K562 (cell line): ENCODE data around the gene CORO2A. TPM values are rescaled to one million over a fixed set of nuclear protein-coding genes. Genes with fewer than 3 reads are reported as not detected.

ENCODE experiments used
- ATAC-seq: fragments of 200-7000 bp; cut with Tn5 transposase; 3 replicates; pipeline ENCODE4 v1.9.1; 2020; ENCODE audit warnings: moderate library complexity
- BruUV-seq: library from RNA; stranded (reverse); fragments of 400-500 nt; replicated peaks from 2 replicates; lab custom pipeline; 2021; lab: Mats Ljungman, UMichigan
- CTCF ChIA-PET: fragments of 300-600 bp; formaldehyde crosslinking; extraction: SDS; loops from one replicate; lab custom pipeline; 2021; ENCODE audit warnings: low intra/inter-chr PET ratio; lab: Yijun Ruan, JAX
- POLR2A ChIA-PET: fragments of 300-600, 350-650 bp; sonication (Branson Sonifier 250); formaldehyde crosslinking; extraction: SDS; loops from one replicate; lab custom pipeline; 2021; ENCODE audit warnings: antibody characterized with exemption, inconsistent platforms; lab: Yijun Ruan, JAX
- DNase-seq, 4 experiments: peaks; one replicate each; pipeline versions ENCODE4 v3.0.0 to v3.0.0-alpha.2; 2011 to 2018; ENCODE audit warnings: low spot score in 3 of 4, mixed read lengths in 3 of 4; ENCODE audit errors: extremely low read depth in 1 of 4
- FAIRE-seq: peaks from 2 replicates; lab custom pipeline; 2011; peaks lifted over from hg19 to GRCh38; lab: Jason Lieb, UNC
- H2AFZ ChIP-seq: 2 replicates; pipeline ENCODE4 v1.6.0; 2011; ENCODE audit warnings: low read depth, low read length, control low read depth, inconsistent platforms
- H3K27ac ChIP-seq: fragments of 200-600 bp; 3 replicates; pipeline ENCODE4 v1.8.0; 2011; ENCODE audit warnings: low read depth, mild to moderate bottlenecking, control low read depth, inconsistent platforms, low read length, moderate library complexity, mixed read lengths; ENCODE audit errors: extremely low read depth
- H3K27me3 ChIP-seq, 2 experiments: fragments of 300-600 bp in 1 of 2; 2 replicates in 1 of 2; 3 replicates in 1 of 2; pipeline versions ENCODE4 v1.6.0 to v1.8.0; 2011; ENCODE audit warnings: inconsistent platforms in 2 of 2, low read length in 2 of 2, mild to moderate bottlenecking in 1 of 2, mixed read lengths in 1 of 2, moderate library complexity in 1 of 2; ENCODE audit not compliant: control insufficient read depth in 2 of 2, insufficient read depth in 2 of 2
- H3K36me3 ChIP-seq: fragments of 300-600 bp; 3 replicates; pipeline ENCODE4 v1.8.0; 2011; ENCODE audit warnings: mild to moderate bottlenecking, low read length, inconsistent platforms; ENCODE audit not compliant: control insufficient read depth, insufficient read depth
- H3K4me1 ChIP-seq, 2 experiments: fragments of 200-600 bp in 1 of 2; replicated peaks in 1 of 2; 2 replicates in 1 of 2; 3 replicates in 1 of 2; pipeline versions ENCODE4 v1.5.1 to v1.8.0; 2011; ENCODE audit warnings: inconsistent platforms in 2 of 2, low read length in 2 of 2, mild to moderate bottlenecking in 1 of 2, mixed read lengths in 1 of 2, moderate library complexity in 1 of 2; ENCODE audit not compliant: control insufficient read depth in 2 of 2, insufficient read depth in 2 of 2
- H3K4me2 ChIP-seq: 2 replicates; pipeline ENCODE4 v1.6.1; 2011; ENCODE audit warnings: low read length, control low read depth, inconsistent platforms, mixed read lengths; ENCODE audit not compliant: insufficient read depth
- H3K4me3 ChIP-seq: fragments of 200-600 bp; sonication (generic), shearing (Covaris generic); 2 replicates; pipeline ENCODE4 v1.5.1; 2016; ENCODE audit warnings: control low read depth, inconsistent platforms
- H3K79me2 ChIP-seq: fragments of 200-600 bp; 3 replicates; pipeline ENCODE4 v1.8.0; 2011; ENCODE audit warnings: low read length, inconsistent platforms; ENCODE audit not compliant: control insufficient read depth, insufficient read depth
- H3K9ac ChIP-seq, 2 experiments: 2 replicates each; pipeline versions ENCODE4 v1.6.0 to v1.6.1; 2011; ENCODE audit warnings: low read depth in 2 of 2, low read length in 2 of 2, control low read depth in 1 of 2, inconsistent platforms in 1 of 2, mild to moderate bottlenecking in 1 of 2, mixed read lengths in 1 of 2; ENCODE audit not compliant: insufficient read depth in 1 of 2
- H3K9me1 ChIP-seq: one replicate; pipeline ENCODE4 v1.6.0; 2011; ENCODE audit warnings: inconsistent platforms, mild to moderate bottlenecking, low read length, moderate library complexity; ENCODE audit not compliant: control insufficient read depth, insufficient read depth
- H3K9me3 ChIP-seq: replicated peaks from 2 replicates; pipeline ENCODE4 v1.5.1; 2011; ENCODE audit warnings: low read depth, low read length, inconsistent platforms; ENCODE audit not compliant: control insufficient read depth, insufficient read depth
- H4K20me1 ChIP-seq: replicated peaks from 2 replicates; pipeline ENCODE4 v1.6.1; 2011; ENCODE audit warnings: low read length, inconsistent platforms, mixed read lengths; ENCODE audit not compliant: control insufficient read depth, insufficient read depth
- ATF1 ChIP-seq, 2 experiments: fragments of 450-650 bp in 1 of 2; IDR thresholded peaks; 2 replicates each; pipeline ENCODE4 v1.6.1; 2016; ENCODE audit warnings: missing compliant biosample characterization in 1 of 2, missing genetic modification characterization in 1 of 2
- ETV6 ChIP-seq, 3 experiments: fragments of 150-350 bp in 1 of 3; sonication (generic) in 1 of 3; formaldehyde crosslinking in 1 of 3; IDR thresholded peaks; 2 replicates each; pipeline versions ENCODE4 v1.6.1 to v1.8.0; 2014 to 2022; ENCODE audit warnings: borderline replicate concordance in 2 of 3, low read depth in 2 of 3, antibody characterized with exemption in 1 of 3, low read length in 1 of 3, mild to moderate bottlenecking in 1 of 3, missing genetic modification reagents in 1 of 3
- GABPA ChIP-seq: fragments of 200-800 bp; sonication (Bioruptor generic); conservative IDR thresholded peaks from 2 replicates; pipeline ENCODE4 v1.6.1; 2016; ENCODE audit warnings: low read depth, missing genetic modification characterization, missing compliant biosample characterization
- HMG20B ChIP-seq: fragments of 250-450 bp; sonication (Bioruptor Pico); IDR thresholded peaks from 2 replicates; pipeline ENCODE4 v1.5.0; 2021; ENCODE audit warnings: mild to moderate bottlenecking
- KAT7 ChIP-seq: sonication (generic); formaldehyde crosslinking; IDR thresholded peaks from 2 replicates; pipeline ENCODE4 v1.8.0; 2022; ENCODE audit warnings: missing genetic modification reagents, mild to moderate bottlenecking, borderline replicate concordance
- NFIC ChIP-seq: fragments of 450-650 bp; IDR thresholded peaks from 2 replicates; pipeline ENCODE4 v1.6.1; 2017; ENCODE audit warnings: mild to moderate bottlenecking, inconsistent platforms
- NR2C2 ChIP-seq, 2 experiments: fragments of 200-800 bp in 1 of 2; sonication (Bioruptor generic) in 1 of 2; sonication (generic) in 1 of 2; formaldehyde crosslinking in 1 of 2; IDR thresholded peaks; 2 replicates each; pipeline versions ENCODE4 v1.6.1 to v1.8.0; 2016 to 2022; ENCODE audit warnings: mild to moderate bottlenecking in 1 of 2, missing compliant biosample characterization in 1 of 2, missing genetic modification characterization in 1 of 2, missing genetic modification reagents in 1 of 2
- PRPF4 ChIP-seq: fragments of 200-400 bp; formaldehyde crosslinking; IDR thresholded peaks from one replicate; pipeline ENCODE4 v1.6.1; 2017; ENCODE audit warnings: low read length, low read depth, mild to moderate bottlenecking; ENCODE audit not compliant: insufficient read depth, poor library complexity, severe bottlenecking
- TBL1XR1 ChIP-seq, 2 experiments: IDR thresholded peaks; 2 replicates each; pipeline ENCODE4 v1.6.1; 2012; ENCODE audit warnings: improper control_type of control experiment in 2 of 2, low read length in 2 of 2, mild to moderate bottlenecking in 1 of 2
- TFAM ChIP-seq: fragments of 250-450 bp; sonication (Bioruptor Pico); conservative IDR thresholded peaks from 2 replicates; pipeline ENCODE4 v1.5.0; 2021; ENCODE audit warnings: mild to moderate bottlenecking, moderate library complexity
- YY1 ChIP-seq, 3 experiments: IDR thresholded peaks; 2 replicates each; pipeline ENCODE4 v1.6.1; 2011; ENCODE audit warnings: low read length in 2 of 3, mild to moderate bottlenecking in 2 of 3, moderate library complexity in 2 of 3, borderline replicate concordance in 1 of 3, control low read depth in 1 of 3, low read depth in 1 of 3; ENCODE audit not compliant: insufficient read depth in 3 of 3, insufficient replicate concordance in 2 of 3, control insufficient read depth in 1 of 3, insufficient read length in 1 of 3; ENCODE audit errors: extremely low read depth in 1 of 3
- ZEB2 ChIP-seq: fragments of 450-650 bp; IDR thresholded peaks from 2 replicates; pipeline ENCODE4 v1.6.1; 2016
- WGBS: fragments of 100-300 bp; shearing (Covaris generic); methylation state at CpG from one replicate; pipeline ENCODE4 v1.1.6; 2016; ENCODE audit warnings: low coverage, mixed read lengths; ENCODE audit not compliant: insufficient coverage; ENCODE audit errors: missing lambda C conversion rate; 5-methylcytosine and 5-hydroxymethylcytosine counted together
- in situ Hi-C: fragments of 300-500 bp; cut with MboI; formaldehyde crosslinking; loops from 4 replicates; pipeline ENCODE4 v1.15.0; 2018; ENCODE audit warnings: inconsistent platforms, mixed read lengths
- intact Hi-C: fragments of 100-400 bp; cut with micrococcal nuclease; formaldehyde crosslinking; loops from 2 replicates; pipeline ENCODE4 v1.14.2; 2022
- polyA plus RNA-seq, 8 experiments: library from polyadenylated mRNA; depleted of rRNA in 4 of 8; stranded (reverse) in 5 of 8; unstranded in 3 of 8; fragments of >200 nt; fragmentation: Nextera tagmentation in 2 of 8; fragmentation: Illumina TruSeq in 1 of 8; extraction: Ambion mirVana in 2 of 8; extraction: Trizol in 1 of 8; gene quantifications; 2 replicates each; pipeline versions ENCODE4 v1.2.1 to v1.2.3, GENCODE V29; 2011 to 2014; ENCODE audit warnings: inconsistent platforms in 1 of 8, missing spikeins in 1 of 8
- total RNA-seq, 7 experiments: library from RNA; depleted of rRNA in 6 of 7; stranded (reverse); fragments of >200 nt in 6 of 7; fragmentation: Illumina TruSeq in 2 of 7; extraction: Trizol in 2 of 7; gene quantifications; 2 replicates each; pipeline versions ENCODE4 v1.2.1 to v1.2.3, GENCODE V29; 2011 to 2021; ENCODE audit warnings: low replicate concordance in 1 of 7
- TF ChIP-seq, protein P1 (sequence below): fragments of 200-400 bp; formaldehyde crosslinking; IDR thresholded peaks from 2 replicates; pipeline ENCODE4 v1.6.1; 2017; ENCODE audit warnings: mild to moderate bottlenecking, low read depth, low read length, moderate library complexity

The CORO2A gene
- total and polyA plus RNA-seq, 9 of the 15 experiments (the other 6 are each of a cell fraction or from before 2014, with no cell fraction given), result 9.5 to 26.6 (median 18.0) TPM

GRCh38 chr9:98203153-98203552 lies 10.7 kb upstream of the CORO2A start:
- no TSS peak for BruUV-seq
- ATAC-seq, result no peak

DNA sequence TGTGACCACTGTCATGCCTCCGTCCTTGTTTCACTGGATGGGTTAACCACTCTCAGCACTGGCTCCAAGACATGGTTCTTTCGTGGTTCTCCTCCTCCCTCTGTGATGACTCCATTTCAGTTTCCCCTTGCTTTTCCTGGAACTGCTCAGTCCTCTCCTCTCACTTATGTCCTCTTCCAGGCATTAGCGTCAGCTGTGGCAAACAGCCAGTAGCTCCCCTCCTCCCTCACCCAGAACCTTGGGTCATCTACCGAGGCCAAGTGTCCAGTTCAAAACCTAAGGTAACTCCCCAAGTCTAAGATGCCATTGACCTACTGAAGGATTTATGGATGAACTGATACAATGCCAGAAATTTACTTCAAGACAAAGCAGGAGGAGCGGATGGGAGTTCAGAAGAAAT lies 9.8 kb upstream of the CORO2A start:
- 29% methylated on average over 5 of the region's 5 CpGs for WGBS
- no peak for ATAC-seq
- Histone ChIP-seq H3K4me2 (no peak overlapping the region), H3K79me2 (no peaks in the 10 kb centered on the region), H3K27ac (no peak overlapping the region), H2AFZ (no peak overlapping the region), H3K9ac (peak overlapping the region in 1 of 2 experiments; percentile 61; a peak in 1 of 4 replicates), H3K9me1 (no peaks in the 10 kb centered on the region), H3K27me3 (no peaks in the 10 kb centered on the region), H4K20me1 (no peaks in the 10 kb centered on the region), H3K9me3 (no peaks in the 10 kb centered on the region), H3K4me1 (peaks cover 11 to 29% of the 10 kb centered on the region in 2 experiments; a peak in 4 of 5 replicates), H3K36me3 (no peaks in the 10 kb centered on the region), H3K4me3 (no peak overlapping the region)
- peak in 1 of 4 experiments; percentile 43 for DNase-seq
- FAIRE-seq, result peak; percentile 65
- ChIA-PET CTCF (interaction anchor here (0.7 kb wide), 1 partner anchor 279 kb away, joined by 3 read pairs; no protein-coding TSS in a partner anchor), POLR2A (interaction anchor here (0.7 to 1.1 kb wide), 4 partner anchors 33 to 745 kb away, joined by 3 to 7 read pairs (median 4); partner anchors contain the start of gene TBC1D2)
- in situ Hi-C loops, result no loop called here
- intact Hi-C loops, result loop anchor here (10.0 kb wide), 1 partner anchor 113 kb away; no protein-coding TSS in a partner anchor
- no TSS peak for BruUV-seq
- TF ChIP-seq PRPF4, result no peak
- TF ChIP-seq ATF1 (CRISPR knock-in tag; IDR thresholded peaks at IDR 0.05), result no peak
- no peak for TF ChIP-seq ATF1 (tag; IDR thresholded peaks at IDR 0.05)
- TF ChIP-seq, protein P1, sequence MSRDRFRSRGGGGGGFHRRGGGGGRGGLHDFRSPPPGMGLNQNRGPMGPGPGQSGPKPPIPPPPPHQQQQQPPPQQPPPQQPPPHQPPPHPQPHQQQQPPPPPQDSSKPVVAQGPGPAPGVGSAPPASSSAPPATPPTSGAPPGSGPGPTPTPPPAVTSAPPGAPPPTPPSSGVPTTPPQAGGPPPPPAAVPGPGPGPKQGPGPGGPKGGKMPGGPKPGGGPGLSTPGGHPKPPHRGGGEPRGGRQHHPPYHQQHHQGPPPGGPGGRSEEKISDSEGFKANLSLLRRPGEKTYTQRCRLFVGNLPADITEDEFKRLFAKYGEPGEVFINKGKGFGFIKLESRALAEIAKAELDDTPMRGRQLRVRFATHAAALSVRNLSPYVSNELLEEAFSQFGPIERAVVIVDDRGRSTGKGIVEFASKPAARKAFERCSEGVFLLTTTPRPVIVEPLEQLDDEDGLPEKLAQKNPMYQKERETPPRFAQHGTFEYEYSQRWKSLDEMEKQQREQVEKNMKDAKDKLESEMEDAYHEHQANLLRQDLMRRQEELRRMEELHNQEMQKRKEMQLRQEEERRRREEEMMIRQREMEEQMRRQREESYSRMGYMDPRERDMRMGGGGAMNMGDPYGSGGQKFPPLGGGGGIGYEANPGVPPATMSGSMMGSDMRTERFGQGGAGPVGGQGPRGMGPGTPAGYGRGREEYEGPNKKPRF, result no peak
- no peak for TF ChIP-seq GABPA (tag)
- peak; percentile 77 for TF ChIP-seq NFIC
- TF ChIP-seq NR2C2 (CRISPR knock-in tag; IDR thresholded peaks at IDR 0.05), result no peak
- no peak for TF ChIP-seq NR2C2 (tag; IDR thresholded peaks at IDR 0.05)
- no peak for TF ChIP-seq TBL1XR1 (IDR thresholded peaks at IDR 0.05; ENCODE audit: low read length in 2 of 2)
- TF ChIP-seq HMG20B (CRISPR knock-in tag), result no peak

More at GRCh38 chr9:98203153-98203552, 10.7 kb upstream of the CORO2A start:
- no peak overlapping the region for H2AFZ ChIP-seq
- TF ChIP-seq YY1 (IDR thresholded peaks at IDR 0.05; ENCODE audit: borderline replicate concordance in 1 of 3, control insufficient read depth in 1 of 3, extremely low read depth in 1 of 3, insufficient read depth in 3 of 3, insufficient read length in 1 of 3, insufficient replicate concordance in 2 of 3, low read depth in 1 of 3, low read length in 2 of 3), result peak in 1 of 3 experiments; percentile 64
- TF ChIP-seq ETV6 (IDR thresholded peaks at IDR 0.05; ENCODE audit: borderline replicate concordance in 1 of 2, low read depth in 2 of 2, low read length in 1 of 2), result no peak
- no peak for TF ChIP-seq ETV6 (CRISPR knock-in tag; IDR thresholded peaks at IDR 0.05; ENCODE audit: borderline replicate concordance)
- no peak for TF ChIP-seq TFAM (CRISPR knock-in tag)
- TF ChIP-seq KAT7 (CRISPR knock-in tag), result no peak
- no peak for TF ChIP-seq ZEB2
- H3K9me1 ChIP-seq, result no peaks in the 10 kb centered on the region
- peak overlapping the region in 1 of 2 experiments; percentile 72; a peak in 1 of 4 replicates for H3K9ac ChIP-seq
- H3K79me2 ChIP-seq, result no peaks in the 10 kb centered on the region
- POLR2A ChIA-PET, result no interaction called here
- no peaks in the 10 kb centered on the region for H3K27me3 ChIP-seq
- 59% methylated on average over 7 of the region's 7 CpGs for WGBS
- peaks cover 11 to 29% of the 10 kb centered on the region in 2 experiments; a peak in 4 of 5 replicates for H3K4me1 ChIP-seq
- no peak overlapping the region for H3K4me3 ChIP-seq
- intact Hi-C loops (loop anchor here (10.0 kb wide), 1 partner anchor 112 kb away; no protein-coding TSS in a partner anchor), in situ Hi-C loops (no loop called here)
- H4K20me1 ChIP-seq, result no peaks in the 10 kb centered on the region
- no peak for FAIRE-seq
- no peaks in the 10 kb centered on the region for H3K9me3 ChIP-seq
- H3K27ac ChIP-seq, result no peak overlapping the region
- no peak overlapping the region for H3K4me2 ChIP-seq
- DNase-seq, result no peak
- CTCF ChIA-PET, result interaction anchor here (0.7 kb wide), 1 partner anchor 280 kb away, joined by 3 read pairs; no protein-coding TSS in a partner anchor
- H3K36me3 ChIP-seq, result no peaks in the 10 kb centered on the region
